ENCODE data around the gene SPEN.

The SPEN gene

DNA sequence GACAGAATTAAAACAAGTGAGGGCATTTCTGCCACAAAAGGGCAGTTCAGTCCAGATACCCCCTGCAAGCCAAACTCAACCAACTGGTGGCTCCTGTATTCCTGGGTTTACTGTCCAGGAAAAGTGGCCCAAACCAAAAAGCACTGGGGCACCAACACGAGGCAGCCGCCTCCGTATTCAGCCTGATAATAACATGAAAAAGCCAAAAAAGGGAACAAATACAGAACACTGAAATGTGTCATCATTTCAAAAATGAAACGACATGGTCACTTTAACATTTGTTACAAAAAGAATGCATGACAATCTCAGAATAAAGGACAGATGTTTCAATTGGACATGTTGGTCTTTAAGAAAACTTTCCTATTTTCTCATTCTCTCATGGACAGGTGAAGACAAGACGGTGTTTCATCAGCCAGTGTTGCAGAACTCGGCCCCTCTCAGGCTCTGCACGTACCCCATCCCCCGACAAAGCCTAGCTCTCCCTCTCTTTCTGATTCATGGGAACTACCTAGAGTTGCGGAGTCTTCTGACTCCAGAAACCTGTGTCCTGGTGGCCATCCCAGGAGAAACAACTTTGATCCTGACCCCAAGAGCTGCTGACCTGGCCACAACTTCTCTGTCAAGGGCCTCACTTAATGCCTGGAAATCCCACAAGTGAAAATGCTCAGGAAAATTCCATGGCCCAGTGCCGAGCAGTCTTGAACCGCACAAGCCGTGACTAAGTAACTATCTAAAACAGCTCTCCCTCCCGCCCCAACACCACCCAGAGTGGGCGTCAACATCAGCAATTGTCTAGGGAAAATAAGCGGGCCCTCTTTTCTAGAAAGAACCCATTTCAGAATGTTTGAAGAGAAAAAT, 101.3 kb downstream of the SPEN start:
- DNase-seq (ENCODE audit: low spot score), result peak; percentile 87

DNA sequence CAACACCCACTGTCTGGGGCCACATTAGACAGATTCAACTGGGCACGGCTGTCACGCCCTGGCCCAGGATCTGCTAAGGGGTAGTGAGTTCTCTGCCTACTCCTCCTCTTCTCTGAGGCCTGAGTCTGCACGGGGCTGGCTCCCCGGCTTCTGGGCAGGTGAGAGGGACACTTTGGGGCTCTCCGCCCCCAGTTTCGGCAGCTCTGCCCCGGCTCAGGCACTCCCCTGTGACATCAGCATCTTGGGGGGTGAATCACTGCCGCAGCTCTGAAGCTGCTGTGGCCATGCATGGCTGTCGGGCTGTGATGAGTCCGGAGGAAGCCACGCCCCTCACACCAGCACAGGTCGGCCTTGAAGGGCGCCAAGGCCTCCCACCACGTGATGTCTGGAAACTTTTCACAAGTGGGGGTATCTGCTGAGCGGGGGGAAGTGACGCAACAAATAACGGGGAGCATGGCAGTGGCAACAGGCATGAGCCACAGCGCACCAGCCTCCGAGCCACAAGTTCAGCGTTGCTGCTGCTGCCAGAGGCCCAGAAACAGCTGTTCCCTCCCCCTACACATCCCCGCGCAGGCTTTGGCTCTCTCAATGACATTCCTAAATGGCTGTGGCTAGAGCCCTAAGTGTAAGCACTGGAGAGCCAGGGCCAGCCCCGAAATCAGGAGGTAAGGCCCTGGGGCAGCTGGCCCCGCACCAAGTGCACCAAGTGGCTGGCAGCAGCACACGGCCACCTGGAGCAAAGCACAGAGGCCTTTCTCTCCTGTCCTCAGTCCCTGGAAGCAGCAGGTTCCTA, 102.1 kb downstream of the SPEN start:
- DNase-seq (ENCODE audit: low spot score), result peak; percentile 95

DNA sequence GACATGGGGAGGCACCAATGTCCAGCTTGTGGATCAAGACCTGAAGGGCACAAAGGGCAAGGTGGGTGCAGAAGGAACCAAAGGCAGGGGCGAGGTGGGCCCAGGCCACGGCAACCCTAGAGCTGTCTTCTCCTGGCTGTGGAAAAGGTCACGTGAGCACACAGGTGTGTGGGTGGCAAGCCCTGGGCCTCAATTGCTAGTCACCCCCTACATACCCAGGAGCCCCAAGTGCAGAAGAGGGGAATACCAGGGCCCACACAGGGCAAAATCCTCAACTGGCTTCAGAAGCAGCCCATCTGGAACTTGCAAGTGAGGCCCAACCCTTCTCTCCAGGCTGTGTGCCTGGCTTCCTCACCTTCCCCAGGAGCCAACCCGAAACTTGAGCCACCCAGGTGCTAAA, 102.8 kb downstream of the SPEN start:
- DNase-seq (ENCODE audit: low spot score), result no peak

DNA sequence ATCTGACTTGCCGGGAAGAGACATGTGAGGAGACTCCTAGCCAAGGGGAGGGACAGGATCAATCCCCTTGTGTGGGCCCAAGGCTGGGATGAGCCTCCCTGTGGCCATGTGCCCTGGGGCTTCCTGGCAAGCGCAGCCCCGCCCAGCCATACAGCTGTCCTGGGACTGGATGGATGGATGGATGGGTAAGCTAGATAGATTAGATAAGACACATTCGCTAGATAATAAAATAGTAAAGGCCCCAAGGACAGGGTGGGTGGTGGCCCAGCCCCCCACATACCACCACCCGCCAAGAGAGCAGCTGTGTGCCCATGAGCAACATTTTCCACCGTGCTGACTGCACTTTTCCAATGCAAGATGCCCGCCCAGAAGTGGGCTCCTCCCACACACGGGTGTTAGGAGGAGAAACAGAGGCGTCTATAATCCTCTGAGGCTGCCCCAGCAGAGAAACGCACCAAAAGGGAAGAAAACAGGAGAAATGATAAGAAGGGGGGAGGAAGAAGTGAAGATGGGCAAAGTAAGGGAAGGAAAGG, 103.3 kb downstream of the SPEN start:
- peak; percentile 69 for DNase-seq (ENCODE audit: low spot score)

DNA sequence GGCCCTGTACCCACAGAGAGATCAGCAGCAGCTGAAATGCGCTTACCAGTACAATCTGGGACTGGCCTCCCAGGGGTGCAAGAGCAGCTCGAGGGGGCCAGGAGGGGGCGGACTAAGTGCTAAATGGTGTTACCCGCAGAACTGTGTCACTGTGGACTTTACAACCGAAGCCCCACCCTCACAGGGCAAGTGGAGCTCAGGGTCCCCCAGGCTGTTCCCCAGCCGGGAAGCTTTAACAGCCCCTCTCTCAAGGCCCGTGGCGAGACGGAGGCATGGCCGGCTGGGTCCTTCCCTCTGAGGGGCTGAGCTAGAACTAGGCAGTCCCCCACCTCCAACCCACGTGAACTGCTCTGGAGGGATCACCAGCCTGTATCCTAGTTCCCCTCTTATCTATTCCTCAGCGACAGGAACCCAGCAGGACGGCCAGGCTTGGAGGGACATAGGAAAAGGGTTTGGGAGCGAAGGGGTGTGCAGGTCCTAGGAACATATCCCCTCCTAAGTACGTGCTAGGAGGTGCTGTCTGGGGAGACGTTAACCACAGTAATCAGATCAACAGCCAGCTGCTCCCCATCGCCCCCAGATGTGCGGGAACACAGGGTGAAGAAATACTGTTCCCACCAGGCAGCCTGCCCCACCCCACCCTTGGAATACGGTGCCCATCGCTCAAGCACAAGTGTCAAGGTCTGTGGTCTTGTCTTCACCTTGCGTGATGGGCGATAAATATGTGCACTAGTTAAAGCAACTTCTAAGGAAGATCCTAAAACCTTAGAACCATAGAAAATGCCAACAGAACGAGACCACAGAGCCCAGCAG, 104.0 kb downstream of the SPEN start:
- DNase-seq (ENCODE audit: low spot score), result no peak

DNA sequence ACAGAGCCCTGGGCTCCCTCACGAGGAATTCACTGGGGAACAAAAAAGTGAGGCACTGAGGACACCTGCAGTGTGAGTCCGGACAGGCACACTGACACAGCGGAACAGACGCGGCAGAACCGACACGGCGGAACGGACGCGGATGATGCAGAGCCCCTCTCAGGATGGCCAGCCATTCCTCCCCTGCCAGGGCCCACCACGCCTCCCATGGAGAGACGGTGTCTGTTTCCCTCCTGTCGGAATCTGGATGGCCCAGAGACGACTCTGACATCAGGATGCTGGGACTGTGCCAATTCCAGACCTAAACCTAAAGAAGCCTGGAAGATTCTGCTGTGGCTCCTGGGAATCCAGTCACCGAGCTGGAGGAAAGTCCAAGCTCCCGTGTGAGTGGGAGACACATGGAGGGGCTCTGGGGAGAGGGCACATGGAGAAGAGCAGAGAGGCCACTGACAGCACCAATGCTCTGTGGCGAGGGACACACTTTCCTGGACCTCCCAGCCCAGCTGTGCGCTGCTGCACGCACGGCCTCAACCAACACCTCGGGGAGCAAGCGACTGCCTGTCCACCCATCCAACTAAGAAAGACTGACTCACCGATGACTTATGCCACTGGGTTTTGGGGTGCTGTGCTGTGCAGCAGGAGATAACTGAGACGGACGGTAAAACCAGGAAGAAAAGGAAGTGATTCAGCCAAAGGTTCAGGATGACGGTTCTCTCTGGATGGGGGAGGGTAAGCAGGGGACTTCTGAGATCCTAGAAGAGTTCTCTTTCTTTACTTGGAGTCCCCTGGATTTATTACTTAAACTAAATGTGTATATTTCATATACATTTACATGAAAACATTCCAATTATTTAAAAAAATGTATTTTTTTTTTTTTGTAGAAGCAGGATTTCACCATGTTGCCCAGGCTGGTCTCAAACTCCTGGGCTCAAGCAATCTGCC, 105.1 kb downstream of the SPEN start:
- peak; percentile 75 for DNase-seq (ENCODE audit: low spot score)

DNA sequence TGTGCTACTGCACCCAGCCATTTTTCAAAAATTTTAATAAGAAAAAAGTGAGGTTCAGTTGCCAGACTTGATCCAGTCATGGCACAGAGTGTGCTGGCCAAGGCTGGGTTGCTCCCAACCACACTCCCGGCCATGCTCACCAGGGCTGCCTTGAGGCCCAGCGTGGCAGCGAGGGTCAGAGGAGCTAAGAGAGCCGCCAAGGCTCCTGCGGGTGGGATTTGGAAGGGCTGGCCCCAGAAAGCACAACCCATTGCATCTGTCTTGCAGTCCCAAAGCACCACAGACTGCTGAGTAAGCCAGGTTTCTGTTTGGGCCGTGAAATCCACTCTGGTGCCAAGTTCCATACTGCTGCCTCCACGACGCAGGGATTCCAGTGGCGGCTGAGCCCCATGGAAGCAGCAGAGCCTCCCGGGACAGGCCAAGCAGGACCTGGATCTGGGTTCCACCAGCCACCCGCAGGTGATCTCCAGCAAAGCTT, 105.8 kb downstream of the SPEN start:
- no peak for DNase-seq (ENCODE audit: low spot score)

DNA sequence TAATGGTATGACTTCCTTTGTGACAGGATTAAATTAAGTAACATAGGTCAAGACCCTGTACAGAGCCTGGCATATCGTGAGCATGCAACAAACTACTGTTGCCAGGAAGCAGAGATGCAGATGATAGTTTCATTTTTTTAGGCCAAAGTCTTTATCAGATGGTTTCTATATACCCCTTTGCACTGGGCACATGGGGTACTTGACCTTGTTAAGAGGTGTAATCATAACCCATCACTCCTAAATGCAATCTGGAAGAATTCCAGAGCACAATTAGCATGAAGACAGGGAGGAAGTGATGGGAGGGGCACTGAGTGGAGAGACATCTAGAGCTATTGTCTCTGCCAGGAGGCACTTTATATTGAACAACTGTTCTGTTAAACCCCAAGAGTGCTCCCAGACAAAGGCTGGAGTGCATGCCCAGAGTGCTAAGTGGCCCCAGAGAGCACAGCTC, 106.3 kb downstream of the SPEN start:
- no peak for DNase-seq (ENCODE audit: low spot score)

DNA sequence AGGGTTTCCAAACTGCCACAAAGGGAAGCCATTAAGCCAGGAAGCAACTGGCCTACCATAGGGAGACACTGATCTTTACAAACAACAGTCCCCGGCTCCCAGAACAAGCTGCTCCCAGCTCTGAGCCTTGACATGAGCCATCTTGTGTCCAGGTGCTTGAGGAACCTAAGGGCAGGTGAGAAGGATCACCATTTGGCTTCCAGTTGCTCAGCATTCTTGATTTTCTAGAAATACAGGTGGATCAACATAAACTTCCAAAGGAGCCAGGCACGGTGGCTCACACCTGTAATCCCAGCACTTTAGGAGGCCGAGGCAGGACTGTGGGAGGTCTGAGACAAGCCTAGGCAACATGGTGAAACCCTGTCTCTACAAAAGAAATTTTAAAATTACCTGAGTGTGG, 106.8 kb downstream of the SPEN start:
- DNase-seq (ENCODE audit: low spot score), result no peak

DNA sequence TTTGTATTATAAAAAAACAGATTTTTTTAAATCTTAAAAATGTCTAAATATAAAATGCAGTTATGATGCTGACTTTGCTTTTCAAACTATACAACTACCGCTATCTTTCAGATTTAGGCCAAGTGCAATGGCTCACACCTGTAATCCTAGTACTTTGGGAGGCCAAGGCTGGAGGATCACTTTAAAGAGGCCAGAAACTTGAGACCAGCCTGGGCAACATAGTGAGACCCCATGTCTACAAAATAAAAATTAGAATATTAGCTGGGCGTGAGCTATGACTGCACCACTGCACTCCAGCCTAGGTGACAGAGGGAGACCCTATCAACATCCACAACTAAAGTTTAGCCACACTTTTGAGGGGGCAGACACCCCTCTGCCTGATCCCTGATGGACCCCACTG, 108.0 kb downstream of the SPEN start:
- no peak for DNase-seq (ENCODE audit: low spot score)

DNA sequence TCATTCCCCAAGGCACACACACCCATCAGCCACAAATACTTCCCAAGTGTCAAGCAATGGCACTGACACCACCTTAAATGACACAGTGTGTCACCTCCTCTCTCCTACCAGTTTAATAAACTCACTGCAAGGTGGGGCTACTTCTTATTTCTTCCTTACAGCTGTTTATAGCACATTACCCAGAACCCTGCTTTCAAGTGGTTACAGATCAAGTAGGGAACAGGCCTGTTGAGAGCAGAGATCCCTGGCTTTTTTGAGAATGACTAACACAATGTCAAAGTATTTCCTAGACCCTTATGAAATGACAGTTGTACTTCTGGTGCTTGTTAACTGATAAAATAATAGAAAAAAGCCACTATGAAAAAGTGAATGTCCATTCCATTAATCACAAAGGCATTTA, 108.6 kb downstream of the SPEN start:
- no peak for DNase-seq (ENCODE audit: low spot score)

DNA sequence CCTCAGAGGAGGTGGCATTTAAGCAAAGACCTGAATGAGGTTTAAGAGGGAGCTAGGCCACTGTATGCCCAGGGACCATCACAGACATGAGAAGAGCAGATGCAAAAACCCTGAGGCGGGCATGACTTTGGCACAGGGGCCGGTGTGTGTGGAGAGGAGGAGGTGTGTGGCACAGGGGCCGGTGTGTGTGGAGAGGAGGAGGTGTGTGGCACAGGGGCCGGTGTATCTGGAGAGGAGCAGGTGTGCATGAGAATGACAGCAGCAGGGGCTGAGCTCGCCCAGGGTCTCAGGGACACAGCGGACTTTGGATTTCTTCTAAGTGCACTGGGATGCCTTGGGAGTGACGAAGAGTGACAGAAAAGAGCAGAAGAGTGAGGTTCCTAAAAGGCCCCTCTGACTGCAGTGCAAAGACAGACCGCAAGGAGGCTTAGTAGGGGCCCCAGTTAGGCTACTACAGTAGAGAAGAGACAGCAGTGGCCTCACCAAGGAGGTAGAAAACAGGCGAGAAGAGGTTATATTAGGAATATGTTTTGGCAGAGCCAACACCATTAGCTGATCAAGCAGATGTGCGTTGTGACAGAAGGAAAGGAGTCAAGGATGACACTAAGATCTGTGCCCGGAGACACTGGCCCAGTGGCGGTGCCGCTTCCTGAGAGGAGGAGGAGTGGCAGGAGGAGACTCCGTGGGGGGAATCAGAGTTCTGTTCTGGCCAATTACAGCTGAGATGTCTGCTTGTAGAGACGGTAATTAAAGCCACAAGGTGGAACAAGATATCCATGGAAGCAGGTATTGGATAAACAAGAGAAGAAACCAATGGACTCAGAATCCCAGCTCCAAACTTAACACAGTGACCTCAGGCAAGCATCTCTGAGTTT, 110.0 kb downstream of the SPEN start:
- DNase-seq (ENCODE audit: low spot score), result no peak

DNA sequence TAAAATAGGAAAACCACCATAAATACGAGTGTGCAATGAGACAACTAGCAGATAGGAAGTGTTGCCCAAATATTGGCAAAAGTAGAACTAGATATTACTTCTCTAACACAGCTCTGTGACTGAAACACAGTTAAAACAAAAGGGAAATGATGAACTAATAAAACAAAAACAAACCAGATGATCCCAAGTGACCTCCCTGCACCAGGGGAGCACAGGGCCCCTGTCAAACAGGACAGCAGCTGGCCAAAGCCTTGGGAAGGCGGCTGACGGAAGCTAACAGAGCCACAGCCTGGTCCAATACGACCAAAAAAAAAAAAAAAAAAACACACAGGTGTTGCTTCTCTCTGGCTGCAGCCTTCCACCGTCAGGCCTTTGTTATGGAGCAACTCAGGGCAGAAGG, 110.6 kb downstream of the SPEN start:
- DNase-seq (ENCODE audit: low spot score), result no peak

DNA sequence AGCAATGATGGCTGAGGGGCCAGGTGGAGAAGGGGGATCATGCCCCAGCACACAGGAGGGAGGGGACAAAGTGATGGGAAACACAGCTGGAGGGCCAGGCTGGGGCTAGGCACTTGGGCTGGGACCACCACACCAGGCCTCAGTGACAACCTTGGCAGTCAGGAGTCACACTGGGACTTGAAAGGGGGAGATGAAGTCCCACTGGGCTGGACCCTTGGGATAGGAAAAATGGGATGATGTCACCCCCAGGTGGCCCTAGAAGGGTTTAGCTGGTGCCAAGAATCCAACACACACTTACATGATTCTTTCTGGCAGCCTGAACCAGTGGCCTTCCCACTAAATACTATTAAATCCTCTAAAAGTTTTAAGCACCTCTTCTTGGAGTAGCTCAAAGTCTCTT, 111.3 kb downstream of the SPEN start:
- no peak for DNase-seq (ENCODE audit: low spot score)

DNA sequence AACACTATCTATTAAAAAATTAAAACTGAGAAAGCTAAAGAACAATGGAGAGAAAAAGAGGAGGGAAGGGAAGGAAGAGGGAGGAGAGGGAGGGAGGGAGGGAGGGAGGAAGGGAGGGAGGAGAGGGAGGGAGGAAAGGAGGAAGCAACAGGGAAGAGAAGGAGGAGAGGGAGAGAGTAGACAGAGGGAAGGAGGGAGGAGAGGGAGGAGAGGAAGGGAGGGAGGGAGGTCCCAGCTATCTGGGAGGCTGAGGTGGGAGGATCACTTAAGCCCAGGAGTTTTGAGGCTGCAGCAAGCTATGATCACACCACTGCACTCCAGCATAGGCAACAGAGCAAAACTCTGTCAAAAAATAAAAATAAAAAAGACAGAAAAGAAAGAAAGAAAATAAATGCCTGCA, 111.9 kb downstream of the SPEN start:
- no peak for DNase-seq (ENCODE audit: low spot score)

DNA sequence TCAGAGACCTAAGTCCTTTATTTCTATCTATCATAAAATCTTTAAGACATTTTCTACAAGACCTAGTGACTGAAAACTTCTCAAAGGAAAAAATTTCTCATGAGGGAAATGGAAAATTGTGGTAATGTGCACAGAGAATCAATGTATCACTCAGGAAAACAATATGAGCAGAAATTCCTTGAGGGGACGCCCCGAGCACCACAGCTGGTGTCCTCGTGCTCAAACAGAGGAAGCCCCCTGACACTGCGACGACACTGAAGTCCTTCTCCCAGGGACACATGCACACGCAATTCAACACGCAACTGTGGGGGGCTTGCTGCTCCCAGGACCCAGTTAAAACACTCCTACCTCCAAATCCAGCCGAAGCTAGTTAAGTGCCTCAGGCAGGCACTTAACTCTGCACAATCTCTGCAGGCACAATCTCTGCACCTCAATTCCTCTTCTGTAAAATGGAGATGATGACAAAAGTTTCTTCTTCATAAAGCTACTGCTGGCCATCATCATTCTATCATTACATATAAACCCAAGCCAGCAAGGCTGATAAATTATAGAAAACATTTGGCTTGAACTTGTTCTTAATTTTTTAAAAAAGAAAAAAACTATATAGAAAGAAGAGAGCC, 112.4 kb downstream of the SPEN start:
- no peak for DNase-seq (ENCODE audit: low spot score)

DNA sequence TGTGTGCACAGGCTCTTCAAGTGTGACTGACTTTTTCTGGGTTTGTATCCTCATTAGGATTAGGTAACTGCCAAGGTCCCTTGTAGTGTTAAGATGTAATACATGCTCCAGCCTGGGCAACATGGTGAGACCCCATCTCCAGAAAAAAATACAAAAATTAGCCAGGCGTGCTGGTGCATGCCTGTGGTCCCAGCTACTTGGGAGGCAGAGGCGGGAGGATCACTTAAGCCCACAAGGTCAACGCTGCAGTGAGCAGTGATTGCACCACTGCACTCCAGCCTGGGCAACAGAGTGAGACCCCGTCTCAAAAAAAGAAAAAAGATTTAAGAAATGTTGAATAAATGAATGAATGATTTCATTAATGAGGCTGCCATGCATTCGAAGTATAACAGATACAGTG, 113.3 kb downstream of the SPEN start:
- DNase-seq (ENCODE audit: low spot score), result no peak

DNA sequence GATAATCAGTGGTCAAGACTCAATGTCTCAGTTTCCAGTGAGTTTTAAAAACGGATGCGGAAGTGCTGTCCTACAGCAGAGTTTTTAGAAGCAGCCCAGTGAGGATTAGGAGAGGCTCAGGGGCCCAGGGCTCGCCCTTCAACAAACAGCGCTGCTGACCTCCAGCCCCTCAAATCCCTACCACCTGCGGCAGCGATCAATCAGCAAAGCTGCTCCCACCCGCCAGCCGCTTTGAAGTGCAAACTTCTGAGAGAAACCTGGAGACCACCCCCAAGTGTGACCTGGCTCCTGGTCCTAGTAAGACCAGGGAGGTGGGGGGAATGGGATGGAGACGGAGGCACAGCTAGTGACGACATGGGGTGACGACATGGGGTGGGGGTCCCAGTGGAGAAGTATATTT, 114.0 kb downstream of the SPEN start:
- DNase-seq (ENCODE audit: low spot score), result no peak

DNA sequence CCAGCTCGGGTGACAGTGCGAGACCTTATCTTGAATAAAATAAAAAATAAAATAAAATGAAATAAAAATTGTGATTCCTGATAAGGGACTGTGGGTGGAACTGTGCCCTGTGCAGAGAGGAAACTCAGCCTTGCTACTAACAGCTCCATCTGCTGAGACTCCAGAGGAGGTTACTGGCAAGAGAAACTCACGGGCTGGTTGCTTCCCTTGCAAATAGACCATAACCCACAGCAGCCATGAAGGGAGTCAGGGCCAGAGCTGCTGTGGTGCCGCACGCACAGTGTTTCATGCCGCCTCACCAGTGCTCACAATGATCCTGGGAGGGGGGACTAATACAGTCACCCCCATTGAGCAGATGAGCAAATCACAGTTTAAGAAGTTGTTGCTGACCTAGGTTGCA, 114.7 kb downstream of the SPEN start:
- DNase-seq (ENCODE audit: low spot score), result no peak
